Epithelial cell of esophagus (primary cell): ENCODE measurements around the gene FUNDC2.

ENCODE experiments used
- DNase-seq: peaks from one replicate; pipeline ENCODE4 v3.0.0; 2010; ENCODE audit warnings: low read depth
- H3K4me3 ChIP-seq: 2 replicates; pipeline ENCODE4 v1.5.1; 2011; ENCODE audit warnings: mild to moderate bottlenecking, low read length, control low read depth
- CTCF ChIP-seq: IDR thresholded peaks from 2 replicates; pipeline ENCODE4 v1.5.1; 2011; ENCODE audit warnings: low read depth, mild to moderate bottlenecking, low read length, control low read depth, inconsistent platforms; ENCODE audit not compliant: insufficient read depth; ENCODE audit errors: missing control alignments

FUNDC2 gene

GRCh38 chrX:155056877-155057792 is 30.5 kb downstream of the FUNDC2 start:
- peak overlapping the region; percentile 16 for H3K4me3 ChIP-seq
- peak; percentile 70 for DNase-seq

GRCh38 chrX:155061760-155062159 is 35.1 kb downstream of the FUNDC2 start:
- no peak for TF ChIP-seq CTCF
- DNase-seq: no peak
- no peak overlapping the region for H3K4me3 ChIP-seq

More at GRCh38 chrX:155056877-155057792, 30.5 kb downstream of the FUNDC2 start:
- TF ChIP-seq CTCF: peak; percentile 70

GRCh38 chrX:155065035-155065734 is 38.5 kb downstream of the FUNDC2 start:
- DNase-seq: peak; percentile 59
- no peak for TF ChIP-seq CTCF
- H3K4me3 ChIP-seq: peak overlapping the region; percentile 9

- DNase-seq: peak; percentile 24
- TF ChIP-seq CTCF: no peak
- H3K4me3 ChIP-seq: no peak overlapping the region
Measured at GRCh38 chrX:155068165-155068564, 41.5 kb downstream of the FUNDC2 start.

GRCh38 chrX:155069414-155069813 is 42.8 kb downstream of the FUNDC2 start:
- H3K4me3 ChIP-seq: peak overlapping the region; percentile 63
- no peak for TF ChIP-seq CTCF
- DNase-seq: no peak

GRCh38 chrX:155070038-155070437 is 43.4 kb downstream of the FUNDC2 start:
- TF ChIP-seq CTCF: no peak
- DNase-seq: no peak
- peak overlapping the region; percentile 63 for H3K4me3 ChIP-seq
